Loucy (cell line): ENCODE measurements around the gene SLC7A4.

Source experiments
- H2AFZ ChIP-seq: fragments of 200-600 bp; sonication (generic); 2 replicates; pipeline ENCODE4 v1.6.0; 2016; ENCODE audit warnings: antibody characterized with exemption, mild to moderate bottlenecking, low read length, moderate library complexity
- H3F3A ChIP-seq: fragments of 200-600 bp; 2 replicates; pipeline ENCODE4 v1.6.0; 2016; ENCODE audit warnings: antibody characterized with exemption, low read depth, mild to moderate bottlenecking
- H3K27me3 ChIP-seq: fragments of 200-600 bp; sonication (generic); 2 replicates; pipeline ENCODE4 v1.6.1; 2014; ENCODE audit warnings: low read length, mild to moderate bottlenecking; ENCODE audit not compliant: insufficient read depth, poor library complexity, severe bottlenecking
- H3K36me3 ChIP-seq: fragments of 200-600 bp; sonication (generic); 2 replicates; pipeline ENCODE4 v1.6.1; 2016; ENCODE audit warnings: low read length; ENCODE audit not compliant: insufficient read depth
- H3K4me1 ChIP-seq: fragments of 200-600 bp; sonication (generic); 2 replicates; pipeline ENCODE4 v1.5.1; 2014; ENCODE audit warnings: low read length, mild to moderate bottlenecking; ENCODE audit not compliant: insufficient read depth, poor library complexity, severe bottlenecking
- H3K4me2 ChIP-seq: fragments of 200-600 bp; sonication (generic); 2 replicates; pipeline ENCODE4 v1.6.0; 2014; ENCODE audit warnings: antibody characterized with exemption, low read length, low read depth, mild to moderate bottlenecking; ENCODE audit not compliant: poor library complexity, severe bottlenecking
- H3K4me3 ChIP-seq: fragments of 200-600 bp; sonication (generic); 2 replicates; pipeline ENCODE4 v1.5.1; 2014; ENCODE audit warnings: low read length, mild to moderate bottlenecking, mixed read lengths; ENCODE audit not compliant: poor library complexity, severe bottlenecking
- H3K79me2 ChIP-seq: fragments of 200-600 bp; sonication (generic); 2 replicates; pipeline ENCODE4 v1.6.1; 2014; ENCODE audit warnings: low read length; ENCODE audit not compliant: insufficient read depth
- H3K9ac ChIP-seq: fragments of 200-600 bp; sonication (generic); 2 replicates; pipeline ENCODE4 v1.6.0; 2014; ENCODE audit warnings: mild to moderate bottlenecking, low read depth, low read length, moderate library complexity; ENCODE audit not compliant: poor library complexity, severe bottlenecking
- H3K9me2 ChIP-seq: fragments of 200-600 bp; sonication (generic); replicated peaks from 2 replicates; pipeline ENCODE4 v1.6.1; 2016; ENCODE audit warnings: low read depth, low read length, mixed read lengths
- H3K9me3 ChIP-seq: fragments of 200-600 bp; sonication (generic); 2 replicates; pipeline ENCODE4 v1.6.1; 2014; ENCODE audit warnings: mild to moderate bottlenecking, antibody characterized with exemption, low read length, low read depth; ENCODE audit not compliant: insufficient read depth
- H4K20me1 ChIP-seq: fragments of 200-600 bp; sonication (generic); 2 replicates; pipeline ENCODE4 v1.6.0; 2014; ENCODE audit warnings: antibody characterized with exemption, low read length, mild to moderate bottlenecking; ENCODE audit not compliant: insufficient read depth, poor library complexity, severe bottlenecking
- CTCF ChIP-seq: fragments of 200-600 bp; sonication (generic); conservative IDR thresholded peaks from 2 replicates; pipeline ENCODE4 v1.5.1; 2014; ENCODE audit warnings: mild to moderate bottlenecking, antibody characterized with exemption, low read length
- EZH2phosphoT487 ChIP-seq: fragments of 200-600 bp; IDR thresholded peaks from 2 replicates; pipeline ENCODE4 v1.6.1; 2018; ENCODE audit warnings: antibody characterized with exemption, mild to moderate bottlenecking, moderate library complexity, borderline replicate concordance

Gene SLC7A4

GRCh38 chr22:21014726-21015465 is 17.5 kb downstream of the SLC7A4 start, which contains the start of gene P2RX6:
Gene P2RX6 (plus strand): TSS chr22:21015165. CDS start chr22:21015175, 10 bp downstream.
- H3K4me3 ChIP-seq = no peak within 1 kb of the TSS
- H3F3A ChIP-seq = no peaks in the 10 kb centered on the region
- H3K9me2 ChIP-seq = no peaks in the 10 kb centered on the region
- no peak within 1 kb of the TSS for H2AFZ ChIP-seq
- no peaks in the 10 kb centered on the region for H3K9me3 ChIP-seq
- no peaks in the 10 kb centered on the region for H3K27me3 ChIP-seq
- H3K9ac ChIP-seq = no peak within 1 kb of the TSS
- H3K36me3 ChIP-seq = no peaks in the 10 kb centered on the region
- no peak for TF ChIP-seq EZH2phosphoT487
- no peak for TF ChIP-seq CTCF
- H3K4me2 ChIP-seq = peak within 1 kb of the TSS; percentile 40
- H3K4me1 ChIP-seq = no peaks in the 10 kb centered on the region
- H4K20me1 ChIP-seq = no peaks in the 10 kb centered on the region
- H3K79me2 ChIP-seq = no peaks in the 10 kb centered on the region

DNA sequence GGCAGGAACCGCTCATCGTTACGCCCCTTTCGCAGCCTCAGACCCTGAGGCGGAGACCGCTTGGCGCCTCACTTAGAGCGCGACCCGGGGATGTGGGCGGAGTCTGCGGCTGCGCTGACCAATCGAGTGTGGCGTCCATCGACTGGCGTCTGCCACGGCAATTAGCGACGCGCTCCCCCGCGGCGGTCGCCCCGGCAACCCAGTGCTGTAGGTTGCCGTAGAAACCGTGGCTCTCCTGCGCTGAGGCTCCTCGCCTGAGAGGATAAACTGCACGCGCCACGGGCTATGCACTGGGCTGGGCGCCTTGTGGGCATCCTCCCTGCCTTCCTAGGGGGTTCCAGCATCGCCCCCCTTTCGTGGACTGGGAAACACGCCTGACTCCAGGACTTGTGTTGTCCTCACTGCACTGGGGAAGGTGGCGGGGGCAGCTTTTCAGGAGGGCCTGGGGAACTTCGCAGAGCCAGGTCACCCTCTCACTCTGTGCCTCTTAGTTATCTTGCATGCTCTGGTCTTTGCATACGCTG is 18.1 kb downstream of the SLC7A4 start:
- H3K9ac ChIP-seq = no peak overlapping the region

DNA sequence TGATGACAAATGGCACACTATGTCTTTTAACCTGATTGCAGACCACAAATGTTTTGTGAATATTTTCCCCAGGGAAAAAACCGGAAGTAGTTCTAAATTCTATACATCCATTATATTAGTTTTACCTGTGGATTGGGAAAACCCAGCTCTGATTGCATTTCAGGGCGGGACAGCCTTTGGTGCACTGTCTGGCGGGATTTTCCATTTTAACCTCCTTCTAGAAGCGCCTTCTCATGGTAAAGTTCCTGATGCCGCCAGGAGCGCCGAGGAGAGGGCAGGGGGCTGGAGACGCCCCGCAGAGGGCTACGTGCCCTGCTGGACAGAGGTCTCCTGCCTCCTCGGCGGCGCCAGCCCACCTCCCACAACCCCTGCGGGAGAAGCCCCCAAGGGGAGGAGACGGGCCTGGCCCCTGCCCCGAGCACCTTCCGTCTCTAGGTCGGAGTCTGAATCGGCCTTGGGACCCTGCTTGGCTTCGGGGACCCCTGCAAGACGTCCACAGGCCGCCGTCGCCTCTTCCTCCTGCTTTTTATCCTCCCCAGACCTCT is 18.6 kb downstream of the SLC7A4 start:
- no peak overlapping the region for H2AFZ ChIP-seq
- no peak overlapping the region for H3K9ac ChIP-seq
- no peak overlapping the region for H3K4me3 ChIP-seq

More for the DNA sequence above, 18.1 kb downstream of the SLC7A4 start:
- Histone ChIP-seq H4K20me1 (no peaks in the 10 kb centered on the region), H3K79me2 (no peaks in the 10 kb centered on the region), H3K4me3 (no peak overlapping the region), H3K4me1 (no peaks in the 10 kb centered on the region), H3K27me3 (no peaks in the 10 kb centered on the region), H2AFZ (no peak overlapping the region), H3K9me2 (no peaks in the 10 kb centered on the region), H3K4me2 (peak overlapping the region; percentile 40), H3K36me3 (no peaks in the 10 kb centered on the region), H3F3A (no peaks in the 10 kb centered on the region), H3K9me3 (no peaks in the 10 kb centered on the region)
- no peak for TF ChIP-seq CTCF
- no peak for TF ChIP-seq EZH2phosphoT487

More for the DNA sequence above, 18.6 kb downstream of the SLC7A4 start:
- H3K27me3 ChIP-seq = no peaks in the 10 kb centered on the region
- H3K4me2 ChIP-seq = peak overlapping the region; percentile 40
- H4K20me1 ChIP-seq = no peaks in the 10 kb centered on the region
- TF ChIP-seq EZH2phosphoT487 (no peak), CTCF (no peak)
- no peaks in the 10 kb centered on the region for H3K4me1 ChIP-seq
- no peaks in the 10 kb centered on the region for H3K36me3 ChIP-seq
- no peaks in the 10 kb centered on the region for H3K9me2 ChIP-seq
- H3K79me2 ChIP-seq = no peaks in the 10 kb centered on the region
- H3K9me3 ChIP-seq = no peaks in the 10 kb centered on the region
- no peaks in the 10 kb centered on the region for H3F3A ChIP-seq
